HepG2 (cell line): Measurements from ENCODE around the gene KDM1B. TPM values are rescaled to one million over a fixed set of nuclear protein-coding genes. Genes with fewer than 3 reads are reported as not detected.

Source experiments
- ATAC-seq: fragments of 200-7000 bp; cut with Tn5 transposase; 3 replicates; pipeline ENCODE4 v1.9.1; 2020; ENCODE audit warnings: mild to moderate bottlenecking, moderate library complexity
- BruUV-seq: library from RNA; stranded (reverse); fragments of 400-500 nt; replicated peaks from 2 replicates; lab custom pipeline; 2021; lab: Mats Ljungman, UMichigan
- CTCF ChIA-PET: fragments of 300-600 bp; formaldehyde crosslinking; extraction: SDS; loops from one replicate; lab custom pipeline; 2021; ENCODE audit warnings: low total read pairs, inconsistent platforms, low intra/inter-chr PET ratio; lab: Yijun Ruan, JAX
- POLR2A ChIA-PET: fragments of 350-600 bp; sonication (Branson Sonifier 250); formaldehyde crosslinking; loops from one replicate; lab custom pipeline; 2020; ENCODE audit warnings: antibody characterized with exemption, inconsistent platforms; lab: Yijun Ruan, JAX
- DNase-seq: peaks from one replicate; pipeline ENCODE4 v3.0.0-alpha.2; 2015; ENCODE audit warnings: low spot score
- FAIRE-seq: peaks from 3 replicates; lab custom pipeline; 2011; peaks lifted over from hg19 to GRCh38; lab: Jason Lieb, UNC
- H2AFZ ChIP-seq: one replicate; pipeline ENCODE4 v1.6.1; 2011; ENCODE audit warnings: low read length, inconsistent platforms
- H3K27ac ChIP-seq: fragments of 300-600 bp; 3 replicates; pipeline ENCODE4 v1.8.0; 2011; ENCODE audit warnings: mixed run types, mild to moderate bottlenecking, mixed read lengths, low read length, inconsistent platforms; ENCODE audit not compliant: insufficient read depth; ENCODE audit errors: extremely low read length
- H3K27me3 ChIP-seq, 2 experiments: fragments of 200-600 bp in 1 of 2; 2 replicates in 1 of 2; 3 replicates in 1 of 2; pipeline versions ENCODE4 v1.6.0 to v1.8.0; 2011; ENCODE audit warnings: low read length in 2 of 2, mild to moderate bottlenecking in 2 of 2, moderate library complexity in 2 of 2, inconsistent platforms in 1 of 2; ENCODE audit not compliant: insufficient read depth in 2 of 2, control insufficient read depth in 1 of 2
- H3K36me3 ChIP-seq, 2 experiments: fragments of 200-600 bp in 1 of 2; replicated peaks in 1 of 2; 2 replicates in 1 of 2; 3 replicates in 1 of 2; pipeline versions ENCODE4 v1.5.1 to v1.8.0; 2011; ENCODE audit warnings: low read length in 2 of 2, inconsistent platforms in 1 of 2; ENCODE audit not compliant: insufficient read depth in 2 of 2, control insufficient read depth in 1 of 2
- H3K4me1 ChIP-seq: 2 replicates; pipeline ENCODE4 v1.5.1; 2012; ENCODE audit warnings: low read length, inconsistent platforms; ENCODE audit not compliant: insufficient read depth
- H3K4me2 ChIP-seq: 2 replicates; pipeline ENCODE4 v1.6.0; 2011; ENCODE audit warnings: low read depth, low read length, inconsistent platforms
- H3K4me3 ChIP-seq, 3 experiments: fragments of 200-600 bp in 1 of 3; sonication (generic), shearing (Covaris generic) in 1 of 3; replicated peaks in 1 of 3; 2 replicates each; pipeline ENCODE4 v1.5.1; 2011 to 2016; ENCODE audit warnings: low read length in 3 of 3, inconsistent platforms in 2 of 3, low read depth in 2 of 3, mild to moderate bottlenecking in 2 of 3, control low read depth in 1 of 3, mixed read lengths in 1 of 3; ENCODE audit not compliant: insufficient read depth in 1 of 3
- H3K79me2 ChIP-seq: one replicate; pipeline ENCODE4 v1.6.1; 2011; ENCODE audit warnings: low read length, inconsistent platforms; ENCODE audit not compliant: insufficient read depth
- H3K9ac ChIP-seq: 2 replicates; pipeline ENCODE4 v1.6.0; 2011; ENCODE audit warnings: mild to moderate bottlenecking, low read depth, low read length, inconsistent platforms; ENCODE audit not compliant: insufficient read depth
- H3K9me3 ChIP-seq: 2 replicates; pipeline ENCODE4 v1.5.1; 2012; ENCODE audit warnings: mild to moderate bottlenecking, low read length
- H4K20me1 ChIP-seq: 2 replicates; pipeline ENCODE4 v1.6.0; 2011; ENCODE audit warnings: inconsistent platforms, mild to moderate bottlenecking, low read length, moderate library complexity; ENCODE audit not compliant: insufficient read depth
- ARNT2 ChIP-seq: sonication (generic); formaldehyde crosslinking; IDR thresholded peaks from 2 replicates; pipeline ENCODE4 v1.8.0; 2022; ENCODE audit warnings: mild to moderate bottlenecking, low read depth, missing genetic modification reagents, moderate library complexity
- HIVEP1 ChIP-seq: sonication (generic); formaldehyde crosslinking; IDR thresholded peaks from 2 replicates; pipeline ENCODE4 v1.4.0; 2020; ENCODE audit warnings: mild to moderate bottlenecking, missing genetic modification reagents
- MED8 ChIP-seq: sonication (generic); formaldehyde crosslinking; IDR thresholded peaks from 2 replicates; pipeline ENCODE4 v1.8.1; 2023; ENCODE audit warnings: mild to moderate bottlenecking, missing genetic modification reagents; ENCODE audit not compliant: insufficient replicate concordance
- NFKB2 ChIP-seq: sonication (generic); formaldehyde crosslinking; IDR thresholded peaks from 2 replicates; pipeline ENCODE4 v1.4.0; 2020; ENCODE audit warnings: missing genetic modification reagents, borderline replicate concordance
- ZIK1 ChIP-seq: sonication (generic); formaldehyde crosslinking; IDR thresholded peaks from 2 replicates; pipeline ENCODE4 v1.5.0; 2020; ENCODE audit warnings: mild to moderate bottlenecking, low read depth, missing genetic modification reagents, borderline replicate concordance
- WGBS: methylation state at CpG from one replicate; pipeline ENCODE4 v1.1.6; 2017; ENCODE audit warnings: low lambda C conversion rate; 5-methylcytosine and 5-hydroxymethylcytosine counted together
- in situ Hi-C: cut with HindIII; loops from 2 replicates; pipeline ENCODE4 v1.10.0; 2017; ENCODE audit warnings: low pct_unique_long_range_greater_than_20kb; ENCODE audit not compliant: extremely low pct_ligation_motif_present
- intact Hi-C: fragments of 100-400 bp; cut with micrococcal nuclease; formaldehyde crosslinking; loops from one replicate; pipeline ENCODE4 v1.10.0; 2022; ENCODE audit not compliant: unreplicated experiment
- polyA plus RNA-seq, 8 experiments: library from polyadenylated mRNA; depleted of rRNA in 3 of 8; stranded (reverse) in 7 of 8; unstranded in 1 of 8; fragments of >200 nt; fragmentation: Illumina TruSeq in 4 of 8; extraction: Trizol in 4 of 8; gene quantifications; 2 replicates each; pipeline versions ENCODE4 v1.2.1 to v1.2.3, GENCODE V29; 2011 to 2016; ENCODE audit warnings: low read depth in 4 of 8, missing spikeins in 1 of 8, mixed read lengths in 1 of 8; ENCODE audit not compliant: insufficient read depth in 1 of 8
- total RNA-seq, 5 experiments: library from RNA; depleted of rRNA; stranded (reverse); fragments of >200 nt; fragmentation: Illumina TruSeq; extraction: Trizol; gene quantifications; 2 replicates each; pipeline ENCODE4 v1.2.3, GENCODE V29; 2016; ENCODE audit warnings: low read depth in 1 of 5
- TF ChIP-seq, protein P1 (sequence below): IDR thresholded peaks from 2 replicates; pipeline ENCODE4 v1.6.1; 2016; ENCODE audit warnings: mild to moderate bottlenecking, missing biosample characterization, missing genetic modification reagents
- TF ChIP-seq, protein P2 (sequence below), 2 experiments: fragments of 450-650 bp in 1 of 2; sonication (generic) in 1 of 2; formaldehyde crosslinking in 1 of 2; IDR thresholded peaks; 2 replicates each; pipeline versions ENCODE4 v1.6.1 to v1.8.0; 2016 to 2022; ENCODE audit warnings: antibody characterized with exemption in 1 of 2, mild to moderate bottlenecking in 1 of 2, missing genetic modification reagents in 1 of 2

The KDM1B gene
- total and polyA plus RNA-seq, 2 of the 13 experiments (the other 11 are each of a cell fraction or from before 2014, with no cell fraction given), result 9.8 to 13.2 TPM

DNA sequence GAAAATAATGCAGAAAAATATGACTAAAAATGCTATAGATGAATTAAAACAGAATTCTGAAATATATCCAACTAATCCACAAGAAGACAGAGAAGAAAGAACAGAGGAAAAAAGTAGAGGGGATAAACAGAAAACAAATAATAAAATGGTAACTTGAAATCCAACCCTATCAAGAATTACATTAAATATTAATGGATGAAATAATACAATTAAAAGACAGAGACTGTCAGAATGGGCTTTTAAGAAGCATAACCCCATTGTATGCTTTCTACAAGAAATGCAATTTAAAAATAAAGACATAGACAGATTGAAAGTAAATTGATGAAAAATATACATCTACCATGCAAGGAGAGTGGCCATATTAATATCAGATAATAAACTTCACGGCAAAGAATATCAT, 48.2 kb upstream of the KDM1B start:
- Histone ChIP-seq H3K79me2 (no peaks in the 10 kb centered on the region), H3K4me1 (no peaks in the 10 kb centered on the region), H4K20me1 (no peaks in the 10 kb centered on the region), H3K27me3 (no peaks in the 10 kb centered on the region; a peak in 1 of 5 replicates), H3K36me3 (no peaks in the 10 kb centered on the region), H3K4me3 (no peak overlapping the region), H2AFZ (no peak overlapping the region), H3K9me3 (no peaks in the 10 kb centered on the region), H3K27ac (no peak overlapping the region), H3K9ac (no peak overlapping the region), H3K4me2 (no peak overlapping the region)
- CTCF ChIA-PET, result no interaction called here
- in situ Hi-C loops, result no loop called here
- POLR2A ChIA-PET, result no interaction called here
- no TSS peak for BruUV-seq
- TF ChIP-seq NFKB2 (CRISPR knock-in tag) (no peak), ARNT2 (CRISPR knock-in tag) (no peak), ZIK1 (no peak), HIVEP1 (CRISPR knock-in tag) (no peak), MED8 (CRISPR knock-in tag) (no peak)
- TF ChIP-seq, protein P1, sequence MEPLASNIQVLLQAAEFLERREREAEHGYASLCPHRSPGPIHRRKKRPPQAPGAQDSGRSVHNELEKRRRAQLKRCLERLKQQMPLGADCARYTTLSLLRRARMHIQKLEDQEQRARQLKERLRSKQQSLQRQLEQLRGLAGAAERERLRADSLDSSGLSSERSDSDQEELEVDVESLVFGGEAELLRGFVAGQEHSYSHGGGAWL, result no peak
- TF ChIP-seq, protein P2, sequence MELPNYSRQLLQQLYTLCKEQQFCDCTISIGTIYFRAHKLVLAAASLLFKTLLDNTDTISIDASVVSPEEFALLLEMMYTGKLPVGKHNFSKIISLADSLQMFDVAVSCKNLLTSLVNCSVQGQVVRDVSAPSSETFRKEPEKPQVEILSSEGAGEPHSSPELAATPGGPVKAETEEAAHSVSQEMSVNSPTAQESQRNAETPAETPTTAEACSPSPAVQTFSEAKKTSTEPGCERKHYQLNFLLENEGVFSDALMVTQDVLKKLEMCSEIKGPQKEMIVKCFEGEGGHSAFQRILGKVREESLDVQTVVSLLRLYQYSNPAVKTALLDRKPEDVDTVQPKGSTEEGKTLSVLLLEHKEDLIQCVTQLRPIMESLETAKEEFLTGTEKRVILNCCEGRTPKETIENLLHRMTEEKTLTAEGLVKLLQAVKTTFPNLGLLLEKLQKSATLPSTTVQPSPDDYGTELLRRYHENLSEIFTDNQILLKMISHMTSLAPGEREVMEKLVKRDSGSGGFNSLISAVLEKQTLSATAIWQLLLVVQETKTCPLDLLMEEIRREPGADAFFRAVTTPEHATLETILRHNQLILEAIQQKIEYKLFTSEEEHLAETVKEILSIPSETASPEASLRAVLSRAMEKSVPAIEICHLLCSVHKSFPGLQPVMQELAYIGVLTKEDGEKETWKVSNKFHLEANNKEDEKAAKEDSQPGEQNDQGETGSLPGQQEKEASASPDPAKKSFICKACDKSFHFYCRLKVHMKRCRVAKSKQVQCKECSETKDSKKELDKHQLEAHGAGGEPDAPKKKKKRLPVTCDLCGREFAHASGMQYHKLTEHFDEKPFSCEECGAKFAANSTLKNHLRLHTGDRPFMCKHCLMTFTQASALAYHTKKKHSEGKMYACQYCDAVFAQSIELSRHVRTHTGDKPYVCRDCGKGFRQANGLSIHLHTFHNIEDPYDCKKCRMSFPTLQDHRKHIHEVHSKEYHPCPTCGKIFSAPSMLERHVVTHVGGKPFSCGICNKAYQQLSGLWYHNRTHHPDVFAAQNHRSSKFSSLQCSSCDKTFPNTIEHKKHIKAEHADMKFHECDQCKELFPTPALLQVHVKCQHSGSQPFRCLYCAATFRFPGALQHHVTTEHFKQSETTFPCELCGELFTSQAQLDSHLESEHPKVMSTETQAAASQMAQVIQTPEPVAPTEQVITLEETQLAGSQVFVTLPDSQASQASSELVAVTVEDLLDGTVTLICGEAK (IDR thresholded peaks at IDR 0.05), result no peak
- TF ChIP-seq, protein P2 (CRISPR knock-in tag; IDR thresholded peaks at IDR 0.05), result no peak
- DNase-seq, result no peak
- WGBS, result 88% methylated on average over 1 of the region's 1 CpG
- intact Hi-C loops, result no loop called here
- FAIRE-seq, result no peak
- no peak for ATAC-seq
